Measurements from ENCODE around the gene CAMK2A.

CAMK2A gene

GRCh38 chr5:150184006-150184405, 105.6 kb downstream of the CAMK2A start:
- no peak for FAIRE-seq

GRCh38 chr5:150183436-150183835, 106.1 kb downstream of the CAMK2A start:
- no peak for FAIRE-seq

GRCh38 chr5:150182774-150183173, 106.8 kb downstream of the CAMK2A start:
- no peak for FAIRE-seq

DNA sequence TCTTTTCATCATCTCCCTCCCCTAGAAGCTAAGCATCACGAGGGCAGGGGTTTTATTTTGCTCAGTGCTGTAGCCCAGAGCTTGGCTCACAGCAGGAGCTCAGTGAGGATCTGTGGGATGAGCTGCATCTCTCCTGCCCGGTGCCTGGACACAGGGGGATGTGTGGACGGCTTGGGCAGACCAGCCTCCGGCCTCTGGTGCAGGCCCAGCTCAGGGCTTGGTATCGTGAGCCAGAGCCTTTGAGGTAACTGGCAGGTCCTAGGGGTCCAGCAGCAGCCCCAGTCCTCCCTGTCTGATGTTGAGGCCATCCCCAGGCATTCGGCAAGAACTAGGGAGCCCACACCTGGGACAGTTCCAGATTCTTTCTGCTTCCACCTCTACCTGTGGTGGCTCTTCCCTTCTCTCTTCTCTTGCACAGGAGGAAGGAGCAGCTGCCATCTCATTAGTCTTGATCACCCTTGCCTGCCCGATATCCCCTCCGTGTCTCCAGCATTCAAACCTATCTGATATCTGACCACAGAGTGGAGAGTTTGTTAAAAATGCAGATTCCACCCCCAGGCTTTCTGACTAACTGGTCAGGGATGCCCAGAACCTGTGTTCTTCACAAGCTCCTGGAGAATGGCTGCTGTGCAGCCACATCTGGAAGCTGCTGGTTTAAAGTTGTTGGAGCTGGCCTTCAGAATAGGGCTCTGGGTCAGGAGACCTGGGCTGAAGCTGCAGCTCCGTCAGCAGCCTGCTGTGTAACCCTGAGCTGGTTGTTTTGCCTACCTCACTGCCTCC, 107.6 kb downstream of the CAMK2A start:
- FAIRE-seq: no peak

GRCh38 chr5:150181027-150181426, 108.5 kb downstream of the CAMK2A start:
- FAIRE-seq: no peak

DNA sequence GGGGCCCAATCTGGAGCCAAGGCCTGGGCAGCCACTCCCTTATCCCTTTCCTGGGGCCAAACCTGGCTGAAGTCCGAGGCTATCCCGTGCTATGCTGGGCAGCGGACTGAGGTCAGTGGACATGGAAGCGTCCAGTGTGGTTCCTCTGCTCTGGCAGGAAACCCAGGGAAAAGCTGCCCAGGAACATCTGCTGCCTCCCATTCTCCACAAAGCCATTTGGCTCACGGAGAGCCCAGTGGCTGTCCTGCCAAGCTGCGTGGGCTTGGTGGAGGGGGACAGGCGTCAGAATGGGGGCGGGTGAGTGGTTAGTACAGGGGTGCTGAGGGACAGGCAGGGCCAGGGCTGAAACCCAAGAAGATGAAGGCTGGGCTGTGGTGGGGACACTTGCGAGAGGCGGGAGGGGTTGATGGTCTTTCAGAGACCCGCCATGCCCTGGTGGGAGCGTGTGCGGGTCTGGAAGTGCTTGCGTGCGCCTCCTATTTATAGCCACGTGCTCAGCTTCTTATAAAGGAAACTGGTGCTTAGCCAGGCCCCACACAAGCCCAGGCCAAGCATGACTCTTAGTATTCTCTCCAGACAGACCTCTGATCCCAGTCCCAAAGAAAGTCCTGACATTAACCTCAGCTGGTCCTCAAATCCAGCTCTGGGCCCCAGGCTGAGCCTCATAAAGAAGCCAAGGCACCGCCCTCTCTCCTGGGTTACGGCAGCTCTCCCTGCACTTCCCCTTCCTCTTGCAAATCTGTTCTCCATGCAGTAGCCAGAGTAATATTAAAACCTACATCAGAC, 109.1 kb downstream of the CAMK2A start:
- FAIRE-seq: no peak

DNA sequence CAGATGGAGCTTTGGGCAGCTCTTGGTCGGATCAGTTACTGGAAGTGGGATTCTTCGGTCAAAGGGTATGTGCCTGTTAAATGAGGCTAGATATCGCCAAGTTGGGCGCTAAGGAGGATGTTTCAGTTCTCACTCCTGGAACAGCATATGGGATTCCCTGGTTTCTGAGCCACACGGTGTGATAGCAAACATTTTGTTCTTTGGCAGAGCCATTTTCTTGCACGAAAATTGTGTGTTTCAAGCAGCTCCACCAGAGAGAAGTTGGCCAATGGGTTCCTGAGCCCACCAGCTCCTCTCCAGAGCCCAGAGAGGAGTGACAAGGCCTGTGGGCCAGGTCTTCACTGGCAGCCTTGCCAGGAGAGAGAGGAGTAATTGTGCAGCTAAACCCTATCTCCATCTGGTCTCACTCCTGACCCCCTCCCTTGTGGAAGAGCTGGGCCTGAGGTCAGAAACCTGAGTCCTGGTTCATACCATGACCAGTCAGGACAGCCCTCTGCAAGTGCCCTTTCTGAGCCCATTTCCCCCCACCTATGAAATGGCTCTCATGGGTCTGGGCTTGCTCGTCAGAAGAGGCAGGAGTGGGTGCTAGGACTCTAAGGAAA, 110.5 kb downstream of the CAMK2A start:
- FAIRE-seq: no peak

- FAIRE-seq: no peak
These were observed 111.3 kb downstream of the CAMK2A start for GRCh38 chr5:150178262-150178661.

DNA sequence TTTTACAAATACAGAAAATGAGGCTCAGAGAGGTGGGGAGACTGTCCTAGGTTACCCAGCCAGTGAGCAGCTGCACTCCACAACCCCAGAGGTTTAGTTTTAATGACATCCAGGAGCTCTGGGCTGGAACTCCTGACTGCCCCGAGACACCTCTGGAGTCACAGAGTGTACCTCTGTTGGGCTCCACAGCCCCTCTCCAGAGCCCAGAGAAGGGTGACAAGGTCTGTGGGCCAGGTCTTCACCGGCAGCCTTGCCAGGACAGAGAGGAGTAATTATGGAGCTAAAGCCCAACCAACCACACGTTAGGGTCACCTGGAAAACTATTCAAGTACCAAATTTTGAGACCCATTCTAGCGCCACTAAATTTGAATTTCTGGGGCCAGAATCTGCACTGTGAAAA, 111.9 kb downstream of the CAMK2A start:
- FAIRE-seq: no peak

DNA sequence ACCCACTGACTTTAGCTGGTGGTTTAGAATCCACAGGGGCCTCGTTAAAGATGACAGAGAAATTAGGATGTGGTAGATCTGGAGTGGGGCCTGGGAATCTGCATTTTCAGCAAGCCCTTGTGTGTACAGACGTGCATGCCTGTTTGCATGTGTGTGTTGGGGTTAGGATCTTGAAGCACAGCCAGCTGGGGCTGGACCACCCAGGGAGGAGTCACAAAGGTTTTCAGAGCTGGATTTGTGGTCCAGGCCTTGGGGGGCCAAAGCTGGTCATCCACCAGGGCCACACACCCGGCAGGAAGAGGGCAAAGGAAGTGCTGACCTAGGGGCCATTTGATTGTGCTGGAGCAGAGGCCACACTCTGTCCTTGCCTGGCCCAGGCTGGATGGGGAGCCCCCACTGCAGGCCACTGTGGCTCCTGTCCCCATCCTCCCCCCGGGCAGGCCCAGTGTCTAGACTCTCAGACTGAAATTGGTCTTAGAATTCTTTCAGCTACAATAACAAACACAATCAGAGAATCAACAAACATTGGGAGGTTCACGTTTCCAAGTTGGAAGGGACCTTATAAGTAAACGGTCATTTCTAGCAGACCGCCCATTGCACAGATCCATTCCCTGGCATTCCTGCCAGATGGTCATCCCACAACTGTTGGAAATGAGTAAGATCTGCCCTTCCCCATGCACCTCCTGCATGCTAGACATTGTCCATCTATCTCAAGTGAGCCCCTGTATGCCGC, 112.7 kb downstream of the CAMK2A start:
- no peak for FAIRE-seq

DNA sequence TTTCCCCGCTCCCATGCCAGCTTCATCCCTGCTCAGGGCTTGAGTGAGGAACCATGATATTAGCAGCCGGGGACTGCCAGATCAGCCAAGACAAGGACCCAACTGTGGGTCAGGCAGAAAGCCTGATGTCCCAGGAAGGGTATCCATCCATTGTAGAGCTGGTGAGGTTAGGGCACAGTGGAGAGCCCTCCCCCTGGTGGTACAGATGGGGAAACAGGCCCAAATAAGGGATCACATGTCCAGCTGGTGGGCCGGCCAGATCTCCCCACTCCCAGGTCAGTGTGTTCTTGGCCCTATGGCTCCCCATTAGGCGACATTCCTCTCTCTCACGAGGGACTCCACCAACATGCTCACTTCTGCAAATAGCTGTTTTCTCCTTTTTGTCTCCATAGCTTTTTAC, 114.0 kb downstream of the CAMK2A start:
- no peak for FAIRE-seq

GRCh38 chr5:150175076-150175475, 114.5 kb downstream of the CAMK2A start:
- FAIRE-seq: no peak

DNA sequence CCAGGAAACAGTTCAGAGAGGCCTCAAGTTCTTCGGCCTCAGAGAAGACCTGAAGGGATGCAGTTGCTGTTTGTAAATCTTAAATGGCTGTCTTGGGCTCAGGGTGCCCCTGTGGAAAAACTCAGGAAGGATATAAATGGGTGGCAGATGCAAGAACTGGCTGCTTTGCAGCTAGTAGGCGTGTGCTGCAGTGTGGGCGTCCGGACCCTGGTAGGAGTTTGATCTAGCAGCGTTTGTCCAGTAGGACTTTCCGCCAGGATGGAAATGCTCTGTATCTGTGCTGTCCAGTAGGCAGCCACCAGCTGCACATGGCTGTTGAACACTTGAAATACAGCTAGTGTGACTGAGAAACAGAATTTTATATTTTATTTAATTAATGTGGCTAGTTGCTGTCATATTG, 115.3 kb downstream of the CAMK2A start:
- FAIRE-seq: no peak

GRCh38 chr5:150173161-150173560, 116.4 kb downstream of the CAMK2A start:
- no peak for FAIRE-seq

GRCh38 chr5:150172556-150172955, 117.0 kb downstream of the CAMK2A start:
- no peak for FAIRE-seq

- no peak for FAIRE-seq
These were observed 117.4 kb downstream of the CAMK2A start for GRCh38 chr5:150172145-150172544.

All from TTC549 (cell line).